HG03060 (cell line): Measurements from ENCODE around the gene RAB11FIP5.
"Not testable (repeated sequence)": the region's sequence is repeated elsewhere in the genome, so short reads cannot be mapped to it uniquely, and the experiment has no call there.

Experiments used
- ATAC-seq: cut with Tn5 transposase; IDR thresholded peaks from one replicate; pipeline ENCODE4 v1.9.1; 2021; ENCODE audit warnings: low read depth, moderate number of reproducible peaks; ENCODE audit not compliant: unreplicated experiment

RAB11FIP5 gene, protein sequence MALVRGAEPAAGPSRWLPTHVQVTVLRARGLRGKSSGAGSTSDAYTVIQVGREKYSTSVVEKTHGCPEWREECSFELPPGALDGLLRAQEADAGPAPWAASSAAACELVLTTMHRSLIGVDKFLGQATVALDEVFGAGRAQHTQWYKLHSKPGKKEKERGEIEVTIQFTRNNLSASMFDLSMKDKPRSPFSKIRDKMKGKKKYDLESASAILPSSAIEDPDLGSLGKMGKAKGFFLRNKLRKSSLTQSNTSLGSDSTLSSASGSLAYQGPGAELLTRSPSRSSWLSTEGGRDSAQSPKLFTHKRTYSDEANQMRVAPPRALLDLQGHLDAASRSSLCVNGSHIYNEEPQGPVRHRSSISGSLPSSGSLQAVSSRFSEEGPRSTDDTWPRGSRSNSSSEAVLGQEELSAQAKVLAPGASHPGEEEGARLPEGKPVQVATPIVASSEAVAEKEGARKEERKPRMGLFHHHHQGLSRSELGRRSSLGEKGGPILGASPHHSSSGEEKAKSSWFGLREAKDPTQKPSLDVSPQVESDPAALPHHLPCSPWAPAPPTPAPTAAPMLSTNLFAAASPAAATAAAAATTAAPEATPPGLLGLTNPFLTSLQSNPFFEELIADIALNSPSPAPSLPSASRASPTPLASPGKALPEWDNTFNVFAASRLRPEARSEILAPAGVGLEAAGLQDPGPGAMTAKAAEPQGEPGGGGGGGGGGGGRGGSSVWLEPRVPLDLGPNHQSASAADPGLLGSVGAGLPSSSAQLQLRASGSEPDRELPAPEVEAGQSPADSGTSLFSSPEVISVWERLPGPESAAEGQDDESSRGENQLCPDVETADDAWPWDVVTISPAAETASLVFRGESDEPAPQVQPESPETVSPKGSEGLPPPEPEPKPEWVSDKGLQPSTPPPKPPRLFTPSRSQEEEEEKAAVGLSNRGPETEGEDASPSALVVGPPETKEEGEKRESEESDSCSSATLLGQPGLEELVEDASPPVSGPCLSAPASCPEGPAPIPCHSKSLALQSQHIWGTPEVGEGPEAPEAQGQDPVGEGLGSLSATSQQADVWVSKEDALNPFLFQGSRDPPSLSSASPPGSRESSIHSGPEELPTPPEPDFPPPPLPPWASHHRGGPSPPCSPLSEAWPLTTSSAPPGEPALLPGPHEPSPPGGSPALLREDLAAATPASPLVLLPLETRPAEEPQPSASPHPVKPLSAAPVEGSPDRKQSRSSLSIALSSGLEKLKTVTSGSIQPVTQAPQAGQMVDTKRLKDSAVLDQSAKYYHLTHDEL (N-terminal part only)

DNA sequence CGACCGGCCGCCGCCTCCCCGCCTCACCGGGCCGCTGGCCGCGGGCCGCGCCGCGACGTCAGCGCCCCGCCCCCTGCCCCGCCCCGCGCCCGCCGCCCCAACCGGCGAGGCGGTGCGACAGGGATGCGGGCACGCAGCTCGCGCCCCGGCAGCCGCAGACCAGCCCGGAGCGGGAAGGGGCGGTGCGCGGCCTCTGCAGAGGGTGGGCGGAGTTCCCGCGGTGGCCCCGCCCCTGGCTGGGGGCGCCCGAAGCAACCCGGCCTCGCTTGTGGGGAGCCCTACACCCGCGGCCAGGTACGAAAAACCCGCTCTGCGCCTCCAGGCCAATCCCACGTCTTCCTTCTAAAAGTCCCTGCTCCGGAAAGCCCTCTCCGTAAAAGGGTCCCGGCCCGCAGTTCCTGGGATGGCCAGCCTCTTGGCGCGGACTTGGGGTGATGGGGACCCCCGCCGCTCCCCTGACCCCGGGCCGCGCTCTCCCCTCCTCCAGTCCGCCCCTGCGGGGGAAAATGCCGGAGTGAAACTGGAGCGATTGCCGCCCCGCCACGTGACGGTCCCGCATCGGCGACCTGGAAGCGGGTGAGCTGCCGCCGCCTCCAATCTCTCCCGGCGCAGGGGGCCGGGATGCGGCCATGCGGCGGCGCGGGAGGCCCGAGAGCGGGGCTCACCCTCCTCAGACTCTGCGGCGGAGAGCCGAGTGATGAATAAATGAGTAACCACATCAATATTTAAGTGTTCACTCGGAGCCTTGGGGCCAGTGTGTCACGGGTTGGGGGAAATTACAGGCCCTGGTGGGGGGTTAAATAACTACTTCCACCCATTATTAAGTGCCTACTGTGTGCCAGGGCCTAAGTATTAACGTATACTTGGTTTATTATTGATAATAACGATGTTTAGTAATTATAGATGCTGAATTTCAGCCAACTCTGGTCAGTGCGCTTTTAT lies at the start of gene RAB11FIP5:
TSS of gene RAB11FIP5 (minus strand) at position 36 of the 942 bp plus-strand sequence. CDS start 171 bp downstream, outside the sequence.
- no peak for ATAC-seq

DNA sequence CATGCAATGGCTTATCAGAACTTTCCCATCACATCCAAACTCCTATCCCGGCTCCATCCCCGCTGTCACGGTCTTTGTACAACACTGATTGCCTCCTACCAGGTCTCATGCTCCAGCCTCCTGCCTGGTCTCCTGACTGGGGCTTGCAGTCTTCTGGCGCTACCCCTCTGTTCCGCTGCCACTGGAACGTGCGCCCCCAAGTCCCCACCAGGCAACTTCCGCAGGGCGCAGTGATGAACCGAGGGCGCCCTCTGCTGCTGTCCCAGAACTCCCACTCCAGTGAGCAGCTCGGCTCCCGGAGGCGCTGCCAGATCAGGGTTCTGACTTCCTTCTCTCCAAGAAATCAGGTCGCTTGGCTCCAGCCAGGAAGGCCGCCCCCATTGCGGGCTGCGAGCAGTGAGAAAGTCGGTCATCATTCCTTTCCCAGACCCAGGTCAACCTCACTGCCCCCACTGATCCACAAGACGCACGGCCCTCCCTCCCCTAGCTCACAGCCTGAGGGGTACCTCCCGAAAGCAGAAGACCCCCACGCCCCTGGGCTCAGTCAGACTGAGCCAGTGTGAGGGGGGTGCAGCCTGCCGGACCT lies 43.9 kb upstream of the RAB11FIP5 start:
- ATAC-seq: no peak

DNA sequence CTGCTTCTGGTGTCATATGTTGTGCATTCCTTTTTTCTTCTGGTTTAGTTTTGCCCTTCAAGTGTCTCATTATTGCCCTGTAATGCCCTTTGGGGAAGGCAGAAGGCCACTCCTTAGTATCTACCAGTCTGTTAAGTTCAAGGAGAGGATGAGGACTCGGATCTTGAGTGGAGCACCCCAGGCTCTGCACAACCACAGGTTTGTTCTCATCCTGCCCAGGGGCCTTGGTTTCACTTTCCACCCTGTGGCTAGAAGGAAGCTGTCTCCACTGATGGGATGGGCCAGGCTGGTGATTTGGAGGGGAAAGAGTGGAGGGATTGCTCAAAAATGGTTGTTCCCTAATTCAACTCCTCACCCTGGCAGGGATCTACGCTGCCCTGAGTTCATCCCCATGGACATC lies 30.2 kb upstream of the RAB11FIP5 start:
- no peak for ATAC-seq

DNA sequence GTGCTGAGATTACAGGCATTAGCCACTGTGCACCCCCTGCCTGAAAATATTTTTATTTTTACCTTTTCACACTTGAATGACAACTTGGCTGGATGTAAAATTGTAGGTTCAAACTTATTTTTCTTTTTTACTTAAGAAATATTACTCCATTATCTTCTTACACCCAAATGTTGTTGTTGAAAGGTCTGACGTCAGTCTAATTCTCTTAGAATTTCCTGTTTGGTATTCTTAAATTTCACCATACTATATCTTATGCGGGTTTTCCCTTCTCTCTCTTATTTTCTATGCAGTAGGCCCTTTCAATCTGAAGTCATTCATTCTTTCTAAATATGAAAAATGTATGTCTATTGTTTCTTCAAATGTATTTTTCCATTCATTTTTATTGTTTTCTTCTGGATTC lies 29.1 kb upstream of the RAB11FIP5 start:
- ATAC-seq: no peak

DNA sequence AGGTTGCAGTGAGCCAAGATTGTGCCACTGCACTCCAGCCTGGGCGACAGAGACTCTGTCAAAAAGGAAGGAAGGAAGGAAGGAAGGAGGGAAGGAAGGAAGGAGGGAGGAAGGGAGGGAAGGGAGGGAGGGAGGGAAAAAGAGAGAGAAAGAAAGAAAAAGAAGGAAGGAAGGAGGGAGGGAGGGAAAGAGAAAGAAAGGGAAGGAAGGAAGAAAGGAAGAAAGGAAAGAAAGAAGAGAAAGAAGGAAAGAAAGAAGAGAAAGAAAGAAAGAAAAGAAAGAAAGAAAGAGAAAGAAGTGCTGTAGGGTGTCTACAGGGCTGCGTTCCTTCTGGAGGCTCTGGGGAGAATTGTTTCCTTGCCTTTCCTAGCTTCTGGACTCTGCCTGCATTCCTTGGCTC lies 22.5 kb upstream of the RAB11FIP5 start:
- ATAC-seq: no peak

DNA sequence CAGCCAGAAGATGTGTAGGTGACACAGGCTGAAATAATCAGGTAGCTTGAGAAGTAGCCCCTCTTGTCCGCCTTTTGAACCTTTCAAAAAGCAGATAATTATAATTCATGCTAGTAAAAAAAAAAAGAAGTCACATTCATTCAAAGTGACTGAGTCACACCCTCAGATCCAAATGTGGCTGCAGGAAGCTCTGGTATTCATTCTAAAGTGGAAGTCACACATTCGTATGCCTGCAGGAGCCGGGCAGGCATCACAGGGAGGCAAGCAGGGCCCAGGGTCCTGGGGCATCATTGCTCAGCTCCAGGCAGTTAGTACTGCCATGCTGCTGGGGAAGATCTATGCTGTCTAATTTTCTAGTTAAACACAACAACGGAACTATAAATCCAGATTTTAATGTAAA lies 21.7 kb upstream of the RAB11FIP5 start:
- no peak for ATAC-seq

DNA sequence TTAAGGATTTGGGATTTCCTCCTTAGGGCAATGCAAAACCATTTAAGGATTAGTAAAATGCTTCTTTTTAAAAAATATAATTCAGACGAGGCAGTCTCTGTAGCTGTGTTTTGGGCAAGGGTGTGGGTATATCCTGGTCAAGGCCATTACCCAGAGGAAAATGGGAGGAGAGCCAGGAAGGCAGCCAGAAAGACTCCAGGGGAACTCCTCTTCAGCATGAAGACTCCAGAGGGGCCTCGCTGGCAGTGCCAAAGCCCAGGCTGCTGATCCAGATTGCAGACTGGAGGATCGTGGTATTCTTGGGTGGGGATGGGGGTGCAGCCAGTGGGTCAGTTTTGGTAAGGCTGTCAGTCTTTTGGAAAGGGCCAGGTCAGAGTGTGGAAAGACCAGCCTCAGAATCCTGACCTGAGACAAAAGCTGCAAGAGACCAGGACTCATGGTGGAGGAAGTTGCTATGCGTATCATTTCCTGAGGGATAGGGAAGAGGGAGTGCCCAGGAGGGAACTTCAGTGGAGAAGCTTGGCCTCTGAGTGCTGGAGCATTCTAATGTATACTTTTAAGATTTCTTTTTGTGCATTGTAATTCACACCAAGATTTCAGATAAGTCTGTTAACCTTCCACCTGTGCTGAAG lies 20.9 kb upstream of the RAB11FIP5 start:
- no peak for ATAC-seq

DNA sequence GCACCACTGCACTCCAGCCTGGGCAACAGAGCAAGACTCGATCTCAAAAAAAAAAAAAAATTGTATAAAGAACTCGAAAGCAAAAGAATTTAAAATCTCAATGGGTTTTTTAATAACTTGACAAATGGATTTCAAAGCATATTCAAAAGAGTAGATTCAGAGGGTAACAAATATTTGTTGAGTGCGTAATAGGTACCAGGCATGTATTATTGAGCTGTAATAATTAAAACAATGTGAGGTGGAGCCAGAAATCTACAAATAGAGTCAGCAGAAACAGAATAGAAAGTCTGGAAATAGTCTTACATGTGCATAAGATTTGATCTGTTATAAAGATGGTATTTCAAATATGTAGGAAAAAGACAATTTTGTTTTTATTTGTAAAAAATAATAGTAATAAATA lies 19.1 kb upstream of the RAB11FIP5 start:
- no peak for ATAC-seq

DNA sequence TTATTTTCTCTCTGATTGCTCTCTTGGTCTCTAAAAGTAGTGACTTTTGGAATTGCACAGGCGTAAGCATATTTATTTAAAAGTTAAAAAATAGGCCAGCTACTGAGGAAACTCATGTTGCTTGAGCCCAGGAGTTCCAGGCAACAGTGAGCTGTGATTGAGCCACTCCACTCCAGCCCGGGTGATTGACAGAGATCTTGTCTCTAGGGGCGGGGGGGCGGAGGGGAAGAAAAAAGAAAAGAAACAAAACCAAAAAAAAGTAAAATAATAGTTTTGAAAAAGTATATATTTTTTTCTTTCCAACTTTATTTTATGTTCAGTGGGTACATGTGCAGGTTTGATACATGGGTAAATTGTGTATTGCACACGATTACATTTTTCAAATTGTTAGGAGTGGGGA lies 18.0 kb upstream of the RAB11FIP5 start:
- ATAC-seq: no peak

DNA sequence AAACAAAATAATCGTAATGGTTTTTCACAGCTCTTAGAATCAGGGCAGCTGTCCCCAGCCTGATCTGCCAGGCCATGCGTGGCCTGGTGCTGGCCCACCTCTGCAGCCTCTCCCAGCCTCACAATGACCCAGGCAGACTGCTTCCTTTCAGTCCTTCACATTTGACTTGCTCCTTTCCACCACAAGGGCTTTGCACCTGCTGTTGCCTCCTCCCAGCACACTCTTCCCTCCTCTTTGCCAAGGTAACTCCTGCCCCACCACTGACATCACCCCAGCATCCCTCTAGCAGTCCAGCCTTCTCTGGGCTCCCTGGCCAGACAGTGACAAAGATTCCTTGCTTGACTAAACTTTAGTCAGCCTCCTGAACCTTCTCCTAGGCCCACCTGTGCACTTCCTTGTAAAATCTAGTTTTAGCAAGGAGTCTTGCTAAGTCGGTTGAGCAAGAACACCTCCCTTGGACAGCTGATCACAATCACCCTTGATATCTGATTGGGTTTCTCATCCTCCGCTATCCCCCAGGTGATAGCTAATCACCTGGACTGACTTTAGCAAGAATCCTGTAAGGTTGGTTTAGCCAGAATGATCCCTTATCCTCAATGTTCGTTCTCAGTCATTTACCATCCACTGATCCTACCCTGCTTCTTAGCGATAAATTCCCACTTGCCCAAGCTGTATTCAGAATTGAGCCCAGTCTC lies 16.2 kb upstream of the RAB11FIP5 start:
- no peak for ATAC-seq

DNA sequence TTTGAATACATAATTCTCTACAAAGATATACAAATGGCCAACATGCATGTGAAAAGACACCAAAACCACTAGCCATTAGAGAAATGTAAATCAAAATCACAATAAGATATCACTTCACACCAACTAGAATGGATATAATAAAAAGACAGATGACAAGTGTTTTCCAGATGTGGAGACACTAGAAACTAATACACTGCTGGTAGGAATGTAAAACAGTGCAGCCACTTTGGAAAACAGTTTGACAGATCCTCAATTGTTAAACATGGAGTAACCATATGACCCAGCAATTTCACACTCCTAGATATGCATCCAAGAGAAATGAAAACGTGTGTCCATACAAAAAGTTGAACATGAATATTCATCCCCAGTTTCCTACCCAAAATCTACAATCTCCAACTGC lies 9.8 kb upstream of the RAB11FIP5 start:
- ATAC-seq: no peak

DNA sequence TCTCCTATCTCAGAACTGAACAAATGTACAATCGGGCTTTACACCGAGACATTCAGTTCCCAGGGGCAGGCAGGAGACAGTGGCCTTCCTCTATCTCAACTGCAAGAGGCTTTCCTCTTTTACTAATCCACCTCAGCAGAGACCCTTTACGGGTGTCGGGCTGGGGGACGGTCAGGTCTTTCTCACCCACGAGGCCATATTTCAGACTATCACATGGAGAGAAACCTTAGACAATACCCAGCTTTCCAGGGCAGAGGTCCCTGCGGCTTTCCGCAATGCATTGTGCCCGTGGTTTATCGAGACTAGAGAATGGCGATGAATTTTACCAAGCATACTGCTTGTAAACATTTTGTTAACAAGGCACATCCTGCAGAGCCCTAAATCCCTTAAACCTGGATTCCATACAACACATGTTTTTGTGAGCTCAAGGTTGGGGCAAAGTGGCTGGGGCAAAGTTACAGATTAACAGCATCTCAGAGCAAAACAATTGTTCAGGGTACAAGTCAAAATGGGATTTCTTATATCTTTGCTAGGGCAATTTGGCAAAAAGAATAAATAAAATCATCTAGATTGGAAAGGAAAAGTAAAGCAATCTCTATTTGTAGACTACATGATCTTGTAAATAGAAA lies 7.0 kb upstream of the RAB11FIP5 start:
- not testable (repeated sequence) for ATAC-seq

DNA sequence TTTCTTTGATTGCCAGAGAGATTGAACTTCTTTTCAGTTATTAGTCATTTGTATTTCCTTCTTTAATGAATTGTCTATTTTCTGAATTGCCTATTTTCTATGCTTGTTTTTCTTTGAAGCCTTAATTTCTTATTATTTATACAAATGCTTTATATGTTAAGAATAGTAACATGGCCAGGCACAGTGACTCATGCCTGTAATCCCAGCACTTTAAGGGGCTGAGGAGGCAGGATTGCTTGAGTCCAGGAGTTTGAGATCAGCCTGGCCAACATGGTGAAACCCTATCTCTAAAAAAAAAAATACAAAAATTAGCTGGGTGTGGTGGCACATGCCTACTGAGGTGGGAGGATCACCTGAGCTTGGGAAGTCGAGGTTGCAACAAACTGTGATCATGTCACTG lies 4.7 kb upstream of the RAB11FIP5 start:
- no peak for ATAC-seq

DNA sequence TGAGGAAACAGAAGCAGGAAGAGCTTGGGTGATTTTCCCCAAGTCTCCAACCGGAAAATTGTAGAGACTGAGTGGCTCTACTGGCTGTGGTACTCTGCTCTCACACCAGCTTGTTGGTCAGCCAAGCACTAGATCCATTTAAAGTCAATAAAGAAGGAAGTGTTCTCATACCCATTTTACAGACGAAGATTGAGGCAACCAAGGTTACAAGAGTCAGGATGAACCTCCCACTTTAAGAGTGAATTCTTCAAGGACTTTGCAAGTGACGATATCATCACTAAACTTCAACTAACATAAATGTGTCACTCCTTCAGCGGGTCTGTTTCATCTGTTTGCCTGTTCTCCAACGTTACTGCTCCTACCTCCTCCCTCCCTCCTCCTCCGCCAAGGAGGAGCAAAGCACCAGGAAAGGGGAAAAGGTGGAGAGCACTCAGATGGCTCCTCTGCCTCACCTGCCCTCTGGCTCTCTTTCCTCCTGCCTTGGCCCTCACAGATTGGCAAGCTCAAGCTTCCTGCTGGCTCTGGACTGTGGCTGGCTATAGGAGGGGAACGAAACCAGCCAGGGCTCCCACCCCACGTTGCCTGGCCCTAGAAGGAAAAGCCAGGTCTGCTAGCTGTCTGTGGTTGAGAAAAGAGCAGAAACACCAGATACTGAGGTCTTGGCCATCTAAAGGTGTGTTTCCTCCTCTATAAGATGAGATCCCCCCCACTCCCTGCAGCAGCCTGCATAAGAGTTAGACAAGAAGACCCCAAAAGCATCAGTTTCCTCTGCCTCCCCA lies 3.6 kb upstream of the RAB11FIP5 start:
- ATAC-seq: no peak

DNA sequence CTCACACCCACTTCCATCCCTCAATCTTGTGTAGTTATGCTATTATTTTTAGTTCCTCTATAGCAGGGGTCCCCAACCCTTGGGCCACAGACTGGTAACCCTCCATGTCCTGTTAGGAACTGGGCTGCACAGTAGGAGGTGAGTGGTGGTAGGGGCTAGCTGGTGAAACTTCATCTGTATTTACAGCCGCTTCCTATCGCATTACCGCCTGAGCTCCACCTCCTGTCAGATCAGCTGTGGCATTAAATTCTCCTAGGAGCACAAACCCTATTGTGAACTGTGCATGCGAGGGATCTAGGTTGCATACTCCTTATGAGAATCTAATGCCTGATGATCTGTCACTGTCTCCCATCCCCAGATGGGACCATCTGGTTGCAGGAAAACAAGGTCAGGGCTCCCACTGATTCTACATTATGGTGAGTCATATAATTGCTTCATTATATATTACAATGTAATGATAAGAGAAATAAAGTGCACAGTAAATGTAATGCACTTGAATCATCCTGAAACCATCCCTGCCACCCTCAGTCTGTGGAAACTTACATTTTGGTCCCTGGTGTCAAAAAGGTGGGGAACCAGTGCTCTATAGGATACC lies 1.6 kb upstream of the RAB11FIP5 start:
- ATAC-seq: no peak

DNA sequence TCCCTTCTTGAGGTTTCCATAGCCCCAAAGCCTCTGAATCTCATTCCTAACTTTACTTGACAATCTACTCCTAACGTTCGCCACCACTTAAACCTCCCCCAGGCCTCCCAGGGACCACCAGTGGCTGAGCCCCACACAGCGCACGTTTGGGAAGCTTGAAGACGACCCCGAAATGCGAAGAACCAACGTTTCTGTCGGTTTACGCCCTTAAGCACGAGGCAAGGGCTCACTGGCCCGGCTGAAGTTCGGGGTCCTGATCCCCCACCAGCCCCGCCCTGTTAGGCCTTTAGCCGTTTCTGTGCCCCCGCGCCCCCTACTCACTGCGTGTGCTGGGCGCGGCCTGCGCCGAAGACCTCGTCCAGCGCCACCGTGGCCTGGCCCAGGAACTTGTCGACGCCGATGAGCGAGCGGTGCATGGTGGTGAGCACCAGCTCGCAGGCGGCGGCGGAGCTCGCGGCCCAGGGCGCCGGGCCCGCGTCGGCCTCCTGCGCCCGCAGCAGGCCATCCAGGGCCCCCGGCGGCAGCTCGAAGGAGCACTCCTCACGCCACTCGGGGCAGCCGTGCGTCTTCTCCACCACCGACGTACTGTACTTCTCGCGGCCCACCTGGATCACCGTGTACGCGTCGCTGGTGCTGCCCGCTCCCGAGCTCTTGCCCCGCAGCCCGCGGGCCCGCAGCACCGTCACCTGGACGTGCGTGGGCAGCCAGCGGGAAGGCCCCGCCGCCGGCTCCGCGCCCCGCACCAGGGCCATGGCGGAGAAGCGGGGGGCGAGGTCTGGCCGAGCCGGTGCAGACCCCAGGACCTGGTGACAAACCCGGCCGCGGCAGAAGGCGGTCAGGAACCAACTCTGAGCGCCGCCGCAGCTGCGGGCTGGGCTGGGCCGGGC lies 479 bp downstream of the RAB11FIP5 start:
- ATAC-seq: no peak
